HepG2 (cell line): ENCODE data around the gene CFAP210. TPM values are rescaled to one million over a fixed set of nuclear protein-coding genes. Genes with fewer than 3 reads are reported as not detected.

Experiments
- BRF2 ChIP-seq: sonication (generic); formaldehyde crosslinking; IDR thresholded peaks from 2 replicates; pipeline ENCODE4 v1.8.1; 2022; ENCODE audit warnings: mild to moderate bottlenecking, missing genetic modification reagents
- CENPT ChIP-seq: sonication (generic); formaldehyde crosslinking; IDR thresholded peaks from 2 replicates; pipeline ENCODE4 v1.8.0; 2022; ENCODE audit warnings: low read depth, mild to moderate bottlenecking, moderate library complexity, missing genetic modification reagents
- E2F2 ChIP-seq: sonication (generic); formaldehyde crosslinking; IDR thresholded peaks from 2 replicates; pipeline ENCODE4 v1.4.0; 2020; ENCODE audit warnings: missing genetic modification reagents, borderline replicate concordance
- ELF1 ChIP-seq: sonication (generic); formaldehyde crosslinking; IDR thresholded peaks from 2 replicates; pipeline ENCODE4 v1.4.0; 2020; ENCODE audit warnings: missing genetic modification reagents
- FOXC1 ChIP-seq: sonication (generic); formaldehyde crosslinking; IDR thresholded peaks from 2 replicates; pipeline ENCODE4 v1.8.0; 2022; ENCODE audit warnings: mild to moderate bottlenecking, missing genetic modification reagents, borderline replicate concordance
- HES4 ChIP-seq: sonication (generic); formaldehyde crosslinking; IDR thresholded peaks from 2 replicates; pipeline ENCODE4 v1.9.0; 2021; ENCODE audit warnings: mild to moderate bottlenecking, missing genetic modification reagents, borderline replicate concordance
- KLF6 ChIP-seq: IDR thresholded peaks from 2 replicates; pipeline ENCODE4 v1.8.0; 2016; ENCODE audit warnings: missing biosample characterization, missing genetic modification reagents
- LCORL ChIP-seq, 2 experiments: fragments of 450-650 bp in 1 of 2; sonication (generic) in 1 of 2; formaldehyde crosslinking in 1 of 2; IDR thresholded peaks; 2 replicates each; pipeline versions ENCODE4 v1.5.0 to v1.6.1; 2017 to 2020; ENCODE audit warnings: antibody characterized with exemption in 1 of 2, missing genetic modification reagents in 1 of 2
- MED13 ChIP-seq: sonication (generic); formaldehyde crosslinking; IDR thresholded peaks from 2 replicates; pipeline ENCODE4 v1.5.0; 2020; ENCODE audit warnings: missing genetic modification reagents
- MTERF4 ChIP-seq: sonication (generic); formaldehyde crosslinking; IDR thresholded peaks from 2 replicates; pipeline ENCODE4 v1.8.0; 2023; ENCODE audit warnings: mild to moderate bottlenecking, missing genetic modification reagents
- SRF ChIP-seq: IDR thresholded peaks from 2 replicates; pipeline ENCODE4 v1.6.1; 2011; ENCODE audit warnings: mild to moderate bottlenecking, low read depth, low read length, moderate library complexity
- SRY ChIP-seq: sonication (generic); formaldehyde crosslinking; IDR thresholded peaks from 2 replicates; pipeline ENCODE4 v1.8.0; 2022; ENCODE audit warnings: mild to moderate bottlenecking, missing genetic modification reagents
- SYNCRIP ChIP-seq: fragments of 200-400 bp; formaldehyde crosslinking; IDR thresholded peaks from 2 replicates; pipeline ENCODE4 v1.6.1; 2018; ENCODE audit warnings: mild to moderate bottlenecking, low read depth, low read length; ENCODE audit not compliant: insufficient read depth
- XRCC5 ChIP-seq: fragments of 200-400 bp; formaldehyde crosslinking; optimal IDR thresholded peaks from 2 replicates; pipeline ENCODE3; 2017; ENCODE audit warnings: mild to moderate bottlenecking, low read length
- ZBTB42 ChIP-seq: sonication (generic); formaldehyde crosslinking; IDR thresholded peaks from 2 replicates; pipeline ENCODE4 v1.5.0; 2020; ENCODE audit warnings: mild to moderate bottlenecking, missing genetic modification reagents
- ZMYM4 ChIP-seq: sonication (generic); formaldehyde crosslinking; IDR thresholded peaks from 2 replicates; pipeline ENCODE4 v1.8.1; 2023; ENCODE audit warnings: mild to moderate bottlenecking, missing genetic modification reagents
- ZNF205 ChIP-seq: IDR thresholded peaks from 2 replicates; pipeline ENCODE4 v1.6.1; 2018; ENCODE audit warnings: missing biosample characterization, missing genetic modification reagents
- ZNF251 ChIP-seq: sonication (generic); formaldehyde crosslinking; IDR thresholded peaks from 2 replicates; pipeline ENCODE4 v1.9.0; 2021; ENCODE audit warnings: mild to moderate bottlenecking, missing genetic modification reagents
- ZNF282 ChIP-seq: fragments of 450-650 bp; IDR thresholded peaks from 2 replicates; pipeline ENCODE4 v1.6.1; 2018; ENCODE audit not compliant: partially characterized antibody
- ZNF441 ChIP-seq: sonication (generic); formaldehyde crosslinking; IDR thresholded peaks from 2 replicates; pipeline ENCODE4 v1.7.0; 2021; ENCODE audit warnings: missing genetic modification reagents, borderline replicate concordance
- ZNF460 ChIP-seq: sonication (generic); formaldehyde crosslinking; IDR thresholded peaks from 2 replicates; pipeline ENCODE4 v1.5.1; 2020; ENCODE audit warnings: missing genetic modification reagents, mild to moderate bottlenecking, borderline replicate concordance
- ZNF724P ChIP-seq: sonication (generic); formaldehyde crosslinking; IDR thresholded peaks from 2 replicates; pipeline ENCODE4 v1.8.0; 2022; ENCODE audit warnings: missing genetic modification reagents, borderline replicate concordance
- ZNF761 ChIP-seq: sonication (generic); formaldehyde crosslinking; conservative IDR thresholded peaks from 2 replicates; pipeline ENCODE4 v1.4.0; 2020; ENCODE audit warnings: mild to moderate bottlenecking, missing genetic modification reagents
- ZNF800 ChIP-seq: sonication (generic); formaldehyde crosslinking; IDR thresholded peaks from 2 replicates; pipeline ENCODE4 v1.4.0; 2020; ENCODE audit warnings: missing genetic modification reagents
- ZNF839 ChIP-seq: sonication (generic); formaldehyde crosslinking; IDR thresholded peaks from 2 replicates; pipeline ENCODE4 v1.4.0; 2020; ENCODE audit warnings: missing genetic modification reagents, mild to moderate bottlenecking, borderline replicate concordance
- polyA plus RNA-seq, 8 experiments: library from polyadenylated mRNA; depleted of rRNA in 3 of 8; stranded (reverse) in 7 of 8; unstranded in 1 of 8; fragments of >200 nt; fragmentation: Illumina TruSeq in 4 of 8; extraction: Trizol in 4 of 8; gene quantifications; 2 replicates each; pipeline versions ENCODE4 v1.2.1 to v1.2.3, GENCODE V29; 2011 to 2016; ENCODE audit warnings: low read depth in 4 of 8, missing spikeins in 1 of 8, mixed read lengths in 1 of 8; ENCODE audit not compliant: insufficient read depth in 1 of 8
- total RNA-seq, 5 experiments: library from RNA; depleted of rRNA; stranded (reverse); fragments of >200 nt; fragmentation: Illumina TruSeq; extraction: Trizol; gene quantifications; 2 replicates each; pipeline ENCODE4 v1.2.3, GENCODE V29; 2016; ENCODE audit warnings: low read depth in 1 of 5

Gene CFAP210
- total and polyA plus RNA-seq, 2 of the 13 experiments (the other 11 are each of a cell fraction or from before 2014, with no cell fraction given): 0.18 TPM; not detected in 1

GRCh38 chr2:169694113-169694893 lies at the start of gene CFAP210, which contains the start of gene PHOSPHO2 (continued):
- peak; percentile 96 for TF ChIP-seq SRY (CRISPR knock-in tag)
- peak; percentile 12; the same call in 1 of the 2 replicates for TF ChIP-seq ZNF460
- TF ChIP-seq CENPT (CRISPR knock-in tag): 0 out of 2 replicates have a peak, but pooled peaks have one; percentile 53
- TF ChIP-seq XRCC5: peak; percentile 73
- TF ChIP-seq KLF6 (CRISPR knock-in tag): no peak; the same call in 1 of the 2 replicates
- TF ChIP-seq ZNF441 (CRISPR knock-in tag): peak; percentile 82
- no peak; the same call in 1 of the 2 replicates for TF ChIP-seq MED13 (CRISPR knock-in tag)
- peak; percentile 61; the same call in 1 of the 2 replicates for TF ChIP-seq ZNF800 (CRISPR knock-in tag)
- TF ChIP-seq MTERF4 (CRISPR knock-in tag): no peak
- TF ChIP-seq SYNCRIP: no peak
- TF ChIP-seq HES4 (CRISPR knock-in tag): peak; percentile 59; the same call in 1 of the 2 replicates
- TF ChIP-seq ZNF761 (CRISPR knock-in tag): no peak
- no peak for TF ChIP-seq SRF
- peak; percentile 93 for TF ChIP-seq ZMYM4 (CRISPR knock-in tag)
- peak; percentile 82 for TF ChIP-seq ZNF839 (CRISPR knock-in tag)
- TF ChIP-seq FOXC1 (CRISPR knock-in tag): peak; percentile 91
- TF ChIP-seq ZBTB42: no peak
- no peak for TF ChIP-seq ZNF251 (CRISPR knock-in tag)
- no peak for TF ChIP-seq ZNF724P (CRISPR knock-in tag)
- TF ChIP-seq BRF2 (CRISPR knock-in tag): peak; percentile 85
- peak; percentile 85 for TF ChIP-seq ZNF205 (CRISPR knock-in tag)
- TF ChIP-seq E2F2 (CRISPR knock-in tag): 0 out of 2 replicates have a peak, but pooled peaks have one; percentile 79
- peak; percentile 75 for TF ChIP-seq ELF1
- TF ChIP-seq ZNF282: no peak
- TF ChIP-seq LCORL (IDR thresholded peaks at IDR 0.05): no peak
- TF ChIP-seq LCORL (CRISPR knock-in tag; IDR thresholded peaks at IDR 0.05): 0 out of 2 replicates have a peak, but pooled peaks have one; percentile 76
